PC-9 (cell line): ENCODE data around the gene BTN2A1. TPM values are rescaled to one million over a fixed set of nuclear protein-coding genes. Genes with fewer than 3 reads are reported as not detected.

ENCODE experiments used
- BruUV-seq: library from RNA; stranded (reverse); fragments of 400-500 nt; replicated peaks from 2 replicates; lab custom pipeline; 2021; lab: Mats Ljungman, UMichigan
- CTCF ChIA-PET: fragments of 300-600 bp; sonication (Branson Sonifier 250); formaldehyde crosslinking; loops from one replicate; lab custom pipeline; 2022; ENCODE audit warnings: antibody characterized with exemption; lab: Charles Lee
- POLR2A ChIA-PET: fragments of 300-600 bp; sonication (Branson Sonifier 250); formaldehyde crosslinking; loops from one replicate; lab custom pipeline; 2022; ENCODE audit warnings: antibody characterized with exemption; ENCODE audit not compliant: unreplicated experiment; lab: Charles Lee
- DNase-seq, 2 experiments: peaks; one replicate each; pipeline versions ENCODE4 v3.0.0 to v3.0.0-alpha.2; 2015 to 2022; ENCODE audit warnings: mixed read lengths in 1 of 2
- H2AFZ ChIP-seq: fragments of 200-600 bp; sonication (generic); 2 replicates; pipeline ENCODE4 v1.8.1; 2017; ENCODE audit warnings: antibody characterized with exemption
- H3F3A ChIP-seq: fragments of 200-600 bp; sonication (generic); 2 replicates; pipeline ENCODE4 v1.8.1; 2017; ENCODE audit warnings: antibody characterized with exemption, mild to moderate bottlenecking, low read depth; ENCODE audit not compliant: insufficient read depth
- H3K27ac ChIP-seq: fragments of 200-600 bp; sonication (generic); 2 replicates; pipeline ENCODE4 v1.6.1; 2016; ENCODE audit warnings: mixed run types
- H3K27me3 ChIP-seq: fragments of 200-600 bp; sonication (generic); 2 replicates; pipeline ENCODE4 v1.6.1; 2016; ENCODE audit warnings: low read depth, mixed run types; ENCODE audit not compliant: insufficient read depth
- H3K36me3 ChIP-seq: fragments of 200-600 bp; sonication (generic); 2 replicates; pipeline ENCODE4 v1.6.1; 2016; ENCODE audit warnings: low read depth, mixed run types
- H3K4me1 ChIP-seq: fragments of 200-600 bp; sonication (generic); replicated peaks from 2 replicates; pipeline ENCODE4 v1.6.1; 2016; ENCODE audit warnings: mixed run types; ENCODE audit not compliant: insufficient read depth
- H3K4me2 ChIP-seq: fragments of 200-600 bp; sonication (generic); 2 replicates; pipeline ENCODE4 v1.6.1; 2017; ENCODE audit warnings: mixed run types
- H3K4me3 ChIP-seq: fragments of 200-600 bp; sonication (generic); 2 replicates; pipeline ENCODE4 v1.6.1; 2016; ENCODE audit warnings: mixed run types
- H3K79me2 ChIP-seq: fragments of 200-600 bp; sonication (generic); 2 replicates; pipeline ENCODE4 v1.6.1; 2017; ENCODE audit warnings: low read depth, mixed run types
- H3K9me2 ChIP-seq: fragments of 200-600 bp; sonication (generic); 2 replicates; pipeline ENCODE4 v1.8.1; 2017; ENCODE audit warnings: mild to moderate bottlenecking; ENCODE audit not compliant: insufficient read depth
- H3K9me3 ChIP-seq: fragments of 200-600 bp; sonication (generic); 2 replicates; pipeline ENCODE4 v1.8.1; 2016; ENCODE audit warnings: low read depth; ENCODE audit not compliant: insufficient read depth
- H4K20me1 ChIP-seq: fragments of 200-600 bp; sonication (generic); 2 replicates; pipeline ENCODE4 v1.8.1; 2017; ENCODE audit not compliant: insufficient read depth
- EZH2 ChIP-seq: fragments of 200-600 bp; sonication (generic); IDR thresholded peaks from 2 replicates; pipeline ENCODE4 v1.8.0; 2017; ENCODE audit warnings: antibody characterized with exemption, low read depth
- intact Hi-C: fragments of 100-400 bp; cut with micrococcal nuclease; formaldehyde crosslinking; loops from one replicate; pipeline ENCODE4 v1.10.0; 2022; ENCODE audit not compliant: unreplicated experiment
- total RNA-seq: library from RNA; stranded (reverse); gene quantifications from 2 replicates; pipeline ENCODE4 v1.2.3, GENCODE V29; 2021
- TF ChIP-seq, protein P1 (sequence below): fragments of 200-600 bp; sonication (generic); conservative IDR thresholded peaks from 2 replicates; pipeline ENCODE4 v1.6.1; 2017; ENCODE audit warnings: mixed run types, antibody characterized with exemption, mild to moderate bottlenecking, moderate library complexity

BTN2A1 gene
- total RNA-seq, 1 experiment from 2014 or later: 19.5 TPM

DNA sequence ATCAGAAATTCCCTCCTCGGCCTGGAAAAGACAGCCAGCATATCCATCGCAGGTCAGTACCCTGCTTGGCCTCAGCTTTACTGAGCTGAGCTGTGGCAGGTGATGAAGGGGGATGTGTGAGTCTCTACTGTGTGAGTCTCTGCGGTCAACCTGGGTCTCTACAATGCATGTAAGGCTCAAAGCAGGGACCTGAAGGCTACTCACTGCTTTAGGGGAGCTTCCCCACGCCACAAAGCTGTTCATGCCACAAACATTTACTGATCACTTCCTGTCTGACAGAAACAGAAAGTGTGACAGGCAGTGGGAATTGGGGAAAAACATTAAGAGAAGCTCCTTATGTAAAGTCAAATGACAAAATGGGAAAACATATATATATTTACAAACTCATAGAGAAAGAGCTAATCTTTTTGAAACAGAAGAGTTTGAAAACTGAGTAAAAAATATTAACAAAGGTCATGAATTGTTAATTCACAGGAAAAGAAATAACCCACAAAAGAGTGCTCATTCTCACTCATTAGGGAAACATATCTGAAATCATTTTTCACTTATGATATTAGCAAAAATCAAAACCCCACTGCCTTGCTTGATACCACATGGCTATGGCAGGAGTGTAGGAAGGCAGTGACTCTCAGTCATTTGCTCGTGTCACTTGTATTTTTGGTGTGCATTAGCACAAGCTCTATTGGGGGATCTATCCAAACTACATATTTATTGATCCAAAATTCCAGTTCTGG is 11.7 kb upstream of the BTN2A1 start:
- Histone ChIP-seq H3K4me2 (no peak overlapping the region), H3K27me3 (no peaks in the 10 kb centered on the region), H4K20me1 (no peaks in the 10 kb centered on the region), H3K9me2 (no peaks in the 10 kb centered on the region), H3K36me3 (no peaks in the 10 kb centered on the region), H3K79me2 (no peaks in the 10 kb centered on the region), H3K4me1 (no peaks in the 10 kb centered on the region; the same call in 1 of the 2 replicates), H3K4me3 (no peak overlapping the region), H3K27ac (no peak overlapping the region), H2AFZ (no peak overlapping the region), H3K9me3 (no peaks in the 10 kb centered on the region), H3F3A (no peaks in the 10 kb centered on the region)
- intact Hi-C loops: no loop called here
- BruUV-seq: no TSS peak
- ChIA-PET POLR2A (no interaction called here), CTCF (no interaction called here)
- DNase-seq: no peak
- TF ChIP-seq, protein P1, sequence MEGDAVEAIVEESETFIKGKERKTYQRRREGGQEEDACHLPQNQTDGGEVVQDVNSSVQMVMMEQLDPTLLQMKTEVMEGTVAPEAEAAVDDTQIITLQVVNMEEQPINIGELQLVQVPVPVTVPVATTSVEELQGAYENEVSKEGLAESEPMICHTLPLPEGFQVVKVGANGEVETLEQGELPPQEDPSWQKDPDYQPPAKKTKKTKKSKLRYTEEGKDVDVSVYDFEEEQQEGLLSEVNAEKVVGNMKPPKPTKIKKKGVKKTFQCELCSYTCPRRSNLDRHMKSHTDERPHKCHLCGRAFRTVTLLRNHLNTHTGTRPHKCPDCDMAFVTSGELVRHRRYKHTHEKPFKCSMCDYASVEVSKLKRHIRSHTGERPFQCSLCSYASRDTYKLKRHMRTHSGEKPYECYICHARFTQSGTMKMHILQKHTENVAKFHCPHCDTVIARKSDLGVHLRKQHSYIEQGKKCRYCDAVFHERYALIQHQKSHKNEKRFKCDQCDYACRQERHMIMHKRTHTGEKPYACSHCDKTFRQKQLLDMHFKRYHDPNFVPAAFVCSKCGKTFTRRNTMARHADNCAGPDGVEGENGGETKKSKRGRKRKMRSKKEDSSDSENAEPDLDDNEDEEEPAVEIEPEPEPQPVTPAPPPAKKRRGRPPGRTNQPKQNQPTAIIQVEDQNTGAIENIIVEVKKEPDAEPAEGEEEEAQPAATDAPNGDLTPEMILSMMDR: no peak
- no peak for TF ChIP-seq EZH2

DNA sequence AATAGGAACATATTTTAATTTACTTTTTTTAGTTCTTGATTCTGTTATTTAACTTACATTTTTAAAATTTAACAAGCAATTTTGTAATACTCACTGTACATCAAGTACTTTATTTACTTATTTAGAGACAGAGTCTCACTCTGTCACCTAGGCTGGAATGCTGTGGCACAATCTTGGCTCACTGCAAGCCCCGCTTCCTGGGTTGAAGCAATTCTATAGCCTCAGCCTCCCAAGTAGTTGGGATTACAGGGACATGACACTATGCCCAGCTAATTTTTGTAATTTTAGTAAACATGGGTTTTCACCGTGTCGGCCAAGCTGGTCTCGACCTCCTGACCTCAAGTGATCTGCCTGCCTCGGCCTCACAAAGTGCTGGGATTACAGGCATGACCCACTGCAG is 10.5 kb upstream of the BTN2A1 start:
- Histone ChIP-seq H3K27ac (no peak overlapping the region), H3K27me3 (no peaks in the 10 kb centered on the region), H3K4me1 (no peaks in the 10 kb centered on the region), H3K36me3 (no peaks in the 10 kb centered on the region), H2AFZ (no peak overlapping the region), H3K4me3 (no peak overlapping the region), H3K4me2 (no peak overlapping the region), H3K9me3 (no peaks in the 10 kb centered on the region), H3K79me2 (no peaks in the 10 kb centered on the region), H3K9me2 (no peaks in the 10 kb centered on the region), H3F3A (no peaks in the 10 kb centered on the region), H4K20me1 (no peaks in the 10 kb centered on the region)
- DNase-seq: no peak
- BruUV-seq: no TSS peak
- POLR2A ChIA-PET: no interaction called here
- CTCF ChIA-PET: no interaction called here
- TF ChIP-seq, protein P1: no peak
- no peak for TF ChIP-seq EZH2
- intact Hi-C loops: no loop called here

DNA sequence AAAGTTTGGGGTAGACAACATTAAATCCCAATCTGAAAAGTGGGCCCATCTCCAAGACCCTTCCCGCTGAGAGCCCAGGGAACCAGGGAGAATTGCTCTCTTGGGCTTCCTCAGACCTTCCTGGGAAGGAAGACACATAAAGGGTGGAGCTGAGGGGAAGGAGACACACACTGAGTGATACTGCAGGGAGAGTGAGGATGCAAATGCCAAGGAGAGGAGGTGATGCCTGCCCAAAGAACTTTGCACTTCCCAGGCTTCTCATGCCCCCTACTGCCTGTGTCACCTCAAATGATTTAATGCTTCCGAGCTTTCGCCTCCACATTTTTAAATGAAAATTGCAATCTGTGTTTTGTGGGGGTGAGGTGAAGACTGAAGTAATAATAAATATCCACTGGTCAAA is 7.5 kb upstream of the BTN2A1 start:
- Histone ChIP-seq H3K4me2 (no peak overlapping the region), H3K27ac (no peak overlapping the region), H3K9me3 (no peaks in the 10 kb centered on the region), H3K4me1 (no peaks in the 10 kb centered on the region), H4K20me1 (no peaks in the 10 kb centered on the region), H3K27me3 (no peaks in the 10 kb centered on the region), H3K4me3 (no peak overlapping the region), H3K36me3 (no peaks in the 10 kb centered on the region), H3K9me2 (no peaks in the 10 kb centered on the region), H3F3A (no peaks in the 10 kb centered on the region), H3K79me2 (no peaks in the 10 kb centered on the region), H2AFZ (no peak overlapping the region)
- intact Hi-C loops: loop anchor here (10.0 kb wide), 1 partner anchor 105 kb away; no protein-coding TSS in a partner anchor
- no peak for DNase-seq
- BruUV-seq: no TSS peak
- no peak for TF ChIP-seq EZH2
- TF ChIP-seq, protein P1: no peak
- ChIA-PET CTCF (no interaction called here), POLR2A (no interaction called here)
